CD14-positive monocyte (primary cell): ENCODE results near the gene TBC1D22A. TPM values are rescaled to one million over a fixed set of nuclear protein-coding genes. Genes with fewer than 3 reads are reported as not detected.

Source experiments
- DNase-seq, 3 donors: peaks; one replicate each; pipeline ENCODE4 v3.0.0-alpha.2; 2011 to 2022
- H2AFZ ChIP-seq: 2 replicates; pipeline ENCODE4 v1.6.0; 2012; ENCODE audit warnings: mild to moderate bottlenecking, low read depth, low read length, inconsistent platforms; ENCODE audit not compliant: insufficient read depth, poor library complexity, severe bottlenecking
- H3K27ac ChIP-seq, 2 donors: 1 replicate in 1 of 2; 2 replicates in 1 of 2; pipeline ENCODE4 v1.5.1; 2012 to 2013; ENCODE audit warnings: low read length in 2 of 2, control low read depth in 1 of 2, inconsistent platforms in 1 of 2, low read depth in 1 of 2, mild to moderate bottlenecking in 1 of 2
- H3K27me3 ChIP-seq, 2 donors: one replicate each; pipeline versions ENCODE4 v1.6.0 to v1.6.1; 2011 to 2013; ENCODE audit warnings: low read length in 2 of 2; ENCODE audit not compliant: control insufficient read depth in 2 of 2, insufficient read depth in 2 of 2
- H3K36me3 ChIP-seq, 2 donors: replicated peaks in 1 of 2; 1 replicate in 1 of 2; 2 replicates in 1 of 2; pipeline versions ENCODE4 v1.5.1 to v1.6.1; 2012 to 2013; ENCODE audit warnings: low read length in 2 of 2, control low read depth in 1 of 2, inconsistent platforms in 1 of 2, mild to moderate bottlenecking in 1 of 2; ENCODE audit not compliant: insufficient read depth in 2 of 2, control insufficient read depth in 1 of 2
- H3K4me1 ChIP-seq, 2 donors: 1 replicate in 1 of 2; 2 replicates in 1 of 2; pipeline versions ENCODE4 v1.5.1 to v1.6.1; 2012 to 2013; ENCODE audit warnings: low read length in 2 of 2, control low read depth in 1 of 2, inconsistent platforms in 1 of 2, mild to moderate bottlenecking in 1 of 2, moderate library complexity in 1 of 2; ENCODE audit not compliant: insufficient read depth in 2 of 2, control insufficient read depth in 1 of 2
- H3K4me2 ChIP-seq: replicated peaks from 2 replicates; pipeline ENCODE3; 2012; ENCODE audit warnings: low read length, moderate library complexity, mild to moderate bottlenecking; ENCODE audit not compliant: poor library complexity, severe bottlenecking; ENCODE audit errors: extremely low read depth
- H3K4me3 ChIP-seq, 3 experiments: fragments of 200-600 bp in 1 of 3; sonication (generic) in 1 of 3; replicated peaks in 1 of 3; 1 replicate in 2 of 3; 2 replicates in 1 of 3; pipeline ENCODE4 v1.5.1; 2011 to 2013; ENCODE audit warnings: low read length in 3 of 3, mild to moderate bottlenecking in 3 of 3, control low read depth in 2 of 3, low read depth in 2 of 3, inconsistent platforms in 1 of 3, moderate library complexity in 1 of 3
- H3K79me2 ChIP-seq: 2 replicates; pipeline ENCODE4 v1.6.0; 2012; ENCODE audit warnings: mild to moderate bottlenecking, control low read depth, inconsistent platforms, low read length, moderate library complexity; ENCODE audit not compliant: insufficient read depth
- H3K9ac ChIP-seq: 2 replicates; pipeline ENCODE4 v1.6.0; 2017; ENCODE audit warnings: low read length, mild to moderate bottlenecking; ENCODE audit not compliant: insufficient read depth, poor library complexity, severe bottlenecking
- H3K9me3 ChIP-seq, 2 donors: replicated peaks in 1 of 2; 1 replicate in 1 of 2; 2 replicates in 1 of 2; pipeline versions ENCODE4 v1.5.1 to v1.6.1; 2012 to 2013; ENCODE audit warnings: low read length in 2 of 2, control low read depth in 1 of 2; ENCODE audit not compliant: control insufficient read depth in 1 of 2, insufficient read depth in 1 of 2
- H4K20me1 ChIP-seq: 2 replicates; pipeline ENCODE4 v1.6.0; 2012; ENCODE audit warnings: mild to moderate bottlenecking, low read length, control low read depth, moderate library complexity; ENCODE audit not compliant: insufficient read depth
- H3K27ac Mint-ChIP-seq, 7 donors: one replicate each; pipeline ENCODE4 v1.8.0; 2020; ENCODE audit warnings: mild to moderate bottlenecking in 7 of 7, mixed read lengths in 7 of 7, moderate library complexity in 6 of 7, inconsistent platforms in 2 of 7
- H3K27me3 Mint-ChIP-seq, 3 donors: one replicate each; pipeline ENCODE4 v1.8.0; 2021 to 2022; ENCODE audit warnings: low read depth in 3 of 3, mild to moderate bottlenecking in 3 of 3, mixed read lengths in 3 of 3, moderate library complexity in 3 of 3, inconsistent platforms in 1 of 3
- H3K36me3 Mint-ChIP-seq, 2 donors: one replicate each; pipeline ENCODE4 v1.8.0; 2020; ENCODE audit warnings: mixed read lengths in 2 of 2, inconsistent platforms in 1 of 2, mild to moderate bottlenecking in 1 of 2
- H3K4me1 Mint-ChIP-seq: one replicate; pipeline ENCODE4 v1.8.0; 2020; ENCODE audit warnings: mild to moderate bottlenecking, mixed read lengths
- H3K4me3 Mint-ChIP-seq, 2 donors: one replicate each; pipeline ENCODE4 v1.8.0; 2020; ENCODE audit warnings: mild to moderate bottlenecking in 2 of 2, mixed read lengths in 2 of 2, moderate library complexity in 1 of 2
- H3K9me3 Mint-ChIP-seq, 7 donors: one replicate each; pipeline ENCODE4 v1.8.0; 2020 to 2022; ENCODE audit warnings: mixed read lengths in 7 of 7, mild to moderate bottlenecking in 6 of 7, moderate library complexity in 6 of 7, inconsistent platforms in 2 of 7
- WGBS: methylation state at CpG from one replicate; pipeline ENCODE4 v1.1.5; 2013; ENCODE audit warnings: missing lambda C conversion rate; ENCODE audit not compliant: insufficient coverage; 5-methylcytosine and 5-hydroxymethylcytosine counted together
- intact Hi-C, 2 donors: fragments of 100-400 bp; cut with micrococcal nuclease; formaldehyde crosslinking; loops; one replicate each; pipeline versions ENCODE4 v1.15.0 to v1.15.1; 2023
- polyA plus RNA-seq, 3 donors: library from polyadenylated mRNA; depleted of rRNA in 1 of 3; unstranded in 2 of 3; stranded (reverse) in 1 of 3; fragments of 300-500 nt in 2 of 3; fragments of >200 nt in 1 of 3; fragmentation: Illumina TruSeq in 2 of 3; gene quantifications; 1 replicate in 2 of 3; 2 replicates in 1 of 3; pipeline ENCODE4 v1.2.3, GENCODE V29; 2012 to 2021
- TF ChIP-seq, protein P1 (sequence below): fragments of 200-600 bp; IDR thresholded peaks from one replicate; pipeline ENCODE4 v1.8.0; 2022; ENCODE audit warnings: antibody characterized with exemption, mild to moderate bottlenecking

Gene TBC1D22A
- polyA plus RNA-seq, 3 donors = 25.9 to 36.2 (median 29.5) TPM

DNA sequence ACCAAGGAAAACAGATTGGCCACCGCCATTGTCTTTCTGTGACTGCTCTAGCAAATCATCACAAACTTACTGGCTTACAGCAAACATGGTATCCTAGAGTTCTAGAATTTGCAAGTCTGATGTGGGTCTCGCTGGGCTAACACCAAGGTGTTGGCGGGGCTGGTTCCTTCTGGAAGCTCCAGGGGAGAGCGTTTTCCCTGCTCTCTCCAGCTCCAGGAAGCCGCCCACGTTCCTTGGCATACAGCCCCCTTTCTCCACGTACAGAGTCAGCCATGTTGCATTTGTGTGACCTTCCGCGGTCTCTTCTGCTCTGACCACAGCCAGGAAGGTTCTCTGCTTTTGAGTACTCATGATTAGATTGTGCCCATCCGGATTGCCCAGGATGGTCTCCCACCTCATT lies 27.5 kb downstream of the TBC1D22A start:
- peaks cover 0 to 2% (median 0%) of the 10 kb centered on the region in 7 donors for H3K9me3 Mint-ChIP-seq
- peak overlapping the region in 6 of 7 donors; percentile 97 to 99 (median 99) for H3K27ac Mint-ChIP-seq
- no peak for DNase-seq
- Histone ChIP-seq H3K9ac (no peak overlapping the region), H3K36me3 (peaks cover 29 to 57% of the 10 kb centered on the region in 2 donors), H3K4me2 (no peak overlapping the region), H3K27ac (peak overlapping the region in 1 of 2 donors; percentile 98), H2AFZ (no peak overlapping the region), H3K27me3 (no peaks in the 10 kb centered on the region), H3K4me3 (no peak overlapping the region), H3K4me1 (peaks cover 17 to 21% of the 10 kb centered on the region in 2 donors), H3K9me3 (no peaks in the 10 kb centered on the region), H3K79me2 (peaks cover 68% of the 10 kb centered on the region), H4K20me1 (peaks cover 70% of the 10 kb centered on the region)
- peaks cover 51 to 63% of the 10 kb centered on the region in 2 donors for H3K36me3 Mint-ChIP-seq
- intact Hi-C loops = loop anchor here (2.0 to 5.0 kb wide), 3 partner anchors 13 to 38 kb away; no protein-coding TSS in a partner anchor
- no peak overlapping the region for H3K4me3 Mint-ChIP-seq
- TF ChIP-seq, protein P1, sequence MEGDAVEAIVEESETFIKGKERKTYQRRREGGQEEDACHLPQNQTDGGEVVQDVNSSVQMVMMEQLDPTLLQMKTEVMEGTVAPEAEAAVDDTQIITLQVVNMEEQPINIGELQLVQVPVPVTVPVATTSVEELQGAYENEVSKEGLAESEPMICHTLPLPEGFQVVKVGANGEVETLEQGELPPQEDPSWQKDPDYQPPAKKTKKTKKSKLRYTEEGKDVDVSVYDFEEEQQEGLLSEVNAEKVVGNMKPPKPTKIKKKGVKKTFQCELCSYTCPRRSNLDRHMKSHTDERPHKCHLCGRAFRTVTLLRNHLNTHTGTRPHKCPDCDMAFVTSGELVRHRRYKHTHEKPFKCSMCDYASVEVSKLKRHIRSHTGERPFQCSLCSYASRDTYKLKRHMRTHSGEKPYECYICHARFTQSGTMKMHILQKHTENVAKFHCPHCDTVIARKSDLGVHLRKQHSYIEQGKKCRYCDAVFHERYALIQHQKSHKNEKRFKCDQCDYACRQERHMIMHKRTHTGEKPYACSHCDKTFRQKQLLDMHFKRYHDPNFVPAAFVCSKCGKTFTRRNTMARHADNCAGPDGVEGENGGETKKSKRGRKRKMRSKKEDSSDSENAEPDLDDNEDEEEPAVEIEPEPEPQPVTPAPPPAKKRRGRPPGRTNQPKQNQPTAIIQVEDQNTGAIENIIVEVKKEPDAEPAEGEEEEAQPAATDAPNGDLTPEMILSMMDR = no peak
- peaks cover 33% of the 10 kb centered on the region for H3K4me1 Mint-ChIP-seq
- WGBS = 93% methylated on average over 7 of the region's 10 CpGs
- H3K27me3 Mint-ChIP-seq = no peaks in the 10 kb centered on the region

DNA sequence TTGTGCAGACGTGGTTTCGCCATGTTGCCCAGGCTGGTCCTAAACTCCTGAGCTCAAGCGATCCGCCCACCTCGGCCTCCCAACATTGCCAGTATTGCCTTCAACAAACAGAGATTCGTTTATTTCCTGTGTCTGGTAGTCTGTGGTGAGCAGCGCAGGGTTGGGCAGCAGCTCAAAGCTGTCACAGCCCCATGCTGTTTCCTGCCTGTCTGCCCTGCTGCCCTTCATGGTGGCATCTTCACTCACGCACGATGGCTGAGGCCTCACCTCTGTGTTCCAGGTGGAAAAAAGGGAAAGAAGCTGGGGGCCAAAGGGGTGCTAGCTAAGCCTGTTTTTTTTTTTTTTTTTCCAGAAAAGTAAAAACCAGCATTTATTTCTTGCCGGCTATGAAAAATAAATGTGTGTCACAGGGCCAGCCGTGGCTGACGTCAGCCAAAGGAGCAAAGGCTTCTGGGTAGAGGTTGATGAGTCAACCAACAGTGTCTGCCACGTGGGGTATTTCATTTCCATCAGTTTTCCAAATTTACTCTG lies 28.8 kb downstream of the TBC1D22A start:
- Mint-ChIP-seq H3K27me3 (no peaks in the 10 kb centered on the region), H3K27ac (peak overlapping the region; percentile 97 to 99 (median 99)), H3K9me3 (no peaks in the 10 kb centered on the region), H3K36me3 (peaks cover 58 to 73% of the 10 kb centered on the region in 2 donors), H3K4me1 (peaks cover 33% of the 10 kb centered on the region), H3K4me3 (peak overlapping the region; percentile 75 to 89)
- H3K27me3 ChIP-seq = no peaks in the 10 kb centered on the region
- peak; percentile 83 to 91 (median 86) for DNase-seq
- peak overlapping the region; percentile 65 for H2AFZ ChIP-seq
- peaks cover 17 to 21% of the 10 kb centered on the region in 2 donors for H3K4me1 ChIP-seq
- H3K9me3 ChIP-seq = no peaks in the 10 kb centered on the region
- peaks cover 41 to 61% of the 10 kb centered on the region in 2 donors for H3K36me3 ChIP-seq
- peaks cover 70% of the 10 kb centered on the region for H4K20me1 ChIP-seq
- TF ChIP-seq, protein P1 = no peak
- peak overlapping the region; percentile 66 for H3K4me2 ChIP-seq
- intact Hi-C loops = loop anchor here (2.0 to 5.0 kb wide), 3 partner anchors 14 to 39 kb away; no protein-coding TSS in a partner anchor
- peak overlapping the region; percentile 78 for H3K9ac ChIP-seq
- H3K27ac ChIP-seq = peak overlapping the region; percentile 92 to 98
- H3K79me2 ChIP-seq = peaks cover 56% of the 10 kb centered on the region
- peak overlapping the region; percentile 6 to 66 (median 37) for H3K4me3 ChIP-seq
- WGBS = 0% methylated on average over 8 of the region's 13 CpGs
